Coronary artery (tissue), 2 donors: ENCODE results near the gene RASD2.

Experiments used
- DNase-seq: peaks from one replicate; pipeline ENCODE4 v3.0.0-alpha.2; 2017; ENCODE audit warnings: low spot score
- H3K27ac ChIP-seq, 2 donors: fragments of 200-600 bp; sonication (generic); one replicate each; pipeline ENCODE4 v1.5.1; 2016 to 2019
- H3K4me3 ChIP-seq: fragments of 200-600 bp; sonication (generic); 2 replicates; pipeline ENCODE4 v1.5.1; 2016; ENCODE audit warnings: mild to moderate bottlenecking, moderate library complexity
- TF ChIP-seq, protein P1 (sequence below): fragments of 200-600 bp; sonication (generic); IDR thresholded peaks from one replicate; pipeline ENCODE4 v1.5.1; 2019; ENCODE audit warnings: antibody characterized with exemption

The RASD2 gene

DNA sequence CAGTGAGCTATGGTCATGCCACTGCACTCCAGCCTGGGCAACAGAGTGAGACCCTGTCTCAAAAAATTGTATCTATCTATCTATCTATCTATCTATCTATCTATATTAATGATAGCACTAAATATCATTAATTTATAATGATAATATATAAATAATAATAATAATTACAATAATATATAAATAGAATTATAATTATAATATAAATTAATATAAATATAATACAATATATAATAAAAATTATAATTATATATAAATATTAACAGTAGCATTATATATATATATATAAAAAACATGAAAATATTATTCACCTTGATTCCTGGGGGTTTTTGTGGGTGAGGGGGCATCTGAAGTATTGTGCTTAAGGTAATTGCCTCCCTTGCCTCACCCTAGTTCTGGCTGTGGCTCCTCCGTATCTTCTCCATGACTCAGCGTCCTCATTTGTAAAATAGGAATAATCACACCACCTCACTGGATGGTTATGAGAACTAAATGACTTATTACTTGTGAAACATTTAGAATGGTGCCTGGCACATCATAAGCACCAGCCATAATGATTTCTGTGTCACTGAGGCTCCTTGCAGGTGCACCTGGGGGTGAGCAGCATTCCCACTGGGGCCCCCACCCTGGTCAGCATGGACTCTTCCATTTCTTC lies 18.8 kb downstream of the RASD2 start:
- DNase-seq = no peak
- Histone ChIP-seq H3K4me3 (no peak overlapping the region), H3K27ac (no peak overlapping the region)
- TF ChIP-seq, protein P1, sequence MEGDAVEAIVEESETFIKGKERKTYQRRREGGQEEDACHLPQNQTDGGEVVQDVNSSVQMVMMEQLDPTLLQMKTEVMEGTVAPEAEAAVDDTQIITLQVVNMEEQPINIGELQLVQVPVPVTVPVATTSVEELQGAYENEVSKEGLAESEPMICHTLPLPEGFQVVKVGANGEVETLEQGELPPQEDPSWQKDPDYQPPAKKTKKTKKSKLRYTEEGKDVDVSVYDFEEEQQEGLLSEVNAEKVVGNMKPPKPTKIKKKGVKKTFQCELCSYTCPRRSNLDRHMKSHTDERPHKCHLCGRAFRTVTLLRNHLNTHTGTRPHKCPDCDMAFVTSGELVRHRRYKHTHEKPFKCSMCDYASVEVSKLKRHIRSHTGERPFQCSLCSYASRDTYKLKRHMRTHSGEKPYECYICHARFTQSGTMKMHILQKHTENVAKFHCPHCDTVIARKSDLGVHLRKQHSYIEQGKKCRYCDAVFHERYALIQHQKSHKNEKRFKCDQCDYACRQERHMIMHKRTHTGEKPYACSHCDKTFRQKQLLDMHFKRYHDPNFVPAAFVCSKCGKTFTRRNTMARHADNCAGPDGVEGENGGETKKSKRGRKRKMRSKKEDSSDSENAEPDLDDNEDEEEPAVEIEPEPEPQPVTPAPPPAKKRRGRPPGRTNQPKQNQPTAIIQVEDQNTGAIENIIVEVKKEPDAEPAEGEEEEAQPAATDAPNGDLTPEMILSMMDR = no peak

DNA sequence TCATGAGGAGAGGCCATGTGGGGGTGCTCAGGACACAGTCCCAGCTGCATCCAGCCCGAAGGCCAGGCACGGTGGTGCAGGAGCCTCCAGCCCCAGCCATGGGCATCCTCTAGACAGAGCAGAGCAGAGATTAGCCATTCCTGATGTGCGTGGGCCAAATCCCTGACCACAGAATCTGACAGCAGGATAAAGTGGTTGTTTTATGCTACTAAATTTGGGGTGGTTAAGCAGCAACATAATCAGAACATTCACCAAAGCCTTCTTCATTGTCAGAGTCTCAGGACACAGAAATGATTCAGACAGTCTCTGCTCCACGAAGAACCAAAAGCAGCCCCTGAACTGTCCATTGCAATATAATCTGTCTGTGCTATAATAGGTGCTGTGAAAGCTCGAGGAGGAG lies 19.7 kb downstream of the RASD2 start:
- Histone ChIP-seq H3K27ac (no peak overlapping the region), H3K4me3 (no peak overlapping the region)
- no peak for DNase-seq
- TF ChIP-seq, protein P1 = no peak

DNA sequence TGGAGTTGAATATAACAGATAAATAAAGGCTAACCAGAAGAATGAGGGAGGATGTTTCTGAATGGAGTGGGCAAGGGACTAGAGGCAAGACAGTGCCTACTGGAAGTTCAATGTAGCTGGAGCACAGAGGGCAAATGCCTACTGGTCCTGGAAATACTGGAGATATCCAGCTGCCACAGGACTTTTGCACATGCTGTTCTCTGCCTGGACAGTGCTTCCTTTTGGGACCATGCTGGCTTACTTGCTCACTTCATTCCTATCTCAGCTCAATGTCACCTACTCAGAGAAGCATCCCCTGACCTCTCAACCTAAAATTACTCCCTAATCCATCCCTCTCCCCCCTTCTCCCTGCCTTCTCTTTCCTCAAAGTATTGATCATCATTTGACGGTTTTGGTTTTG lies 20.2 kb downstream of the RASD2 start:
- Histone ChIP-seq H3K4me3 (no peak overlapping the region), H3K27ac (no peak overlapping the region)
- no peak for DNase-seq
- TF ChIP-seq, protein P1 = no peak

DNA sequence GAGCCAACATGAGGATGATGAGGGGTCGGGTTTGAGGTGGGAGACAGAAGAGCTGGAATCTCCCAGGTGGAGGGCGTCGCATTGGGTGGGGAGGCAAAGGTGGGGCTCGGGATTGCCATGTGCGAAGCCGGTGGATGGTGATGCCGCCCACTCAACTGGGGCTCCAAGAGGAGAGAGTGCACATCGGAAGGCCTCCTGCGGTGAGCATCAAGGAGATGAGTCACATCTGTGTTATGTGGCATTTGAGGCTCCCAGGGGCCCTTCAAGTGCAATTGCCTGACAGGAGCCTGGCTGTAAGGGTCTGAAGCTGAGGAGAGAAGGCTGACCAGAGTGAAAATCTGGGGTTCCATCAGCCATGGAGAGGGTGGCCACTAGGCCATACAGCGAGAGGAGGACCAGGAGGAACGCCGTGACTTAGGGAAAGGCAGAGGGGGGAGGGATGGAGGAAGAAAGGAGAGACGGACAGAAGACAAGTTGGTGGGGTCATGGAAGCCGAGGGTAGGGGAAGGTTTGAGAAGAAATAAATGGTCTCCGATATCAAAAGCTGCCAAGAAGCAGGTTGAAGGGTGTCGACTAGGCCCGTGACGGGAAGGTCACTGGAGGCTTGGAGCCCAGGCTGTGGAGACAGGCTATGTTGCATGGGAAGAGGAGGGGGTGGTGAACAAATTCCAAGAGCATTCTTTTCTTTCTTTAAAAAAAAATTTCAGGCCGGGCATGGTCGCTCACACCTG lies 21.3 kb downstream of the RASD2 start:
- H3K27ac ChIP-seq = no peak overlapping the region
- TF ChIP-seq, protein P1 = no peak
- no peak for DNase-seq
- H3K4me3 ChIP-seq = no peak overlapping the region

DNA sequence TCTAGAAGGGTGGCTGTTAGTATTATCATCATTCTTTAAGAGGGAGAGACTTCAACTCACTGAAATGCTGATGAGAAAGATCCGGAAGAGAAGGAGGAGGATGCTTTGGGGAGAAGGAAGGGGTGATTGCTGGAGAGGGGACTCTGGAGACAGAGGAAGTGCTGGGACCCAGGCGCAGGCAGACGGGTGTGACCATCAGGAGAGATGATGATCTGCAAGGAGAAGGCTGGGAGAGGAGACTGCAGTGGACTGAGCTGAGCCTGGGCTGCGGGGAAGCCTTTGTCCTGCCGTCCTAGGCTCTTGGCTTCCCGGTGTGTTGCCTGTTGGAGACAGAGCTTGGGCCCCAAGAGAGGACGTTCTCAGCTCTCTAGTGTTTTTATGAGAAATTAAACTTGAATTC lies 22.6 kb downstream of the RASD2 start:
- TF ChIP-seq, protein P1 = no peak
- no peak overlapping the region for H3K4me3 ChIP-seq
- H3K27ac ChIP-seq = no peak overlapping the region

DNA sequence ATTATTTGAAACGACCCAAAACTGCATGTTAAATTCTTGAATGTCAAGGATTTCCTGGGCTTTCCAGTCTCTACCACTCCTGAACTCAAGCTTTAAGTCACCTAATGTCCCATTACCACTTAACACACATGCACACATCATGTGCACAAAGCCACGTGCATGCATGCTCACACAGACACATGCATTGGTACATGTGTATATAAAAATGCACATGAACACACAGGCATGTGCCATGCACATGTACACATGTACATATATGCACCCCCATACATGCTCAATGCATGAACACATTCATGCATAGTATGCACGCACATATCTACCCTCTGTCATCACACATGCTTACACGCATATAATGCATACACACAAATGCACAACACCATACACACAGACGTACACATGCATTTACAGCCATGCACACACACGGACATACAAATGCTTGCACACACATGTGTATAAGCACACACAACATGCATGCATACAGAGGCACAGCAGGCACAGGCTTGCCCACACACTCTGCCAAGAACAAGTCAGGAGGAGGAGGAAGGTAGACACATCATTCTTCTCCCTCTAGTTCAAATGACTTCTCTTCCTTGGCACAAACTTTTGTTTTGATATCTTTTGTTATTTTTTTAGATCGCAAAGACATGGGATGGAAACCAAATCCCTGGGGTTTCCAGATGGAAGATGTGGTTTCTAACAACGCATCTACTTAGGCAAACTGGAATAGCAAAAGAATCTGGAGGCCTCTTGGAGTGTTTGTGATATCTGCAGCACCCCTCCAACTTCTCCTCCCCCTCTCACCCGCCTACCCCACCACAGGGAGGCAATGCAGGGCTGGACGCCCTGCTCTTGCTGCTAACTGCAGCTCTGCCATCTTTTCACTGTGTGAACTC lies 24.6 kb downstream of the RASD2 start:
- no peak for DNase-seq
- TF ChIP-seq, protein P1 = no peak
- Histone ChIP-seq H3K27ac (no peak overlapping the region), H3K4me3 (no peak overlapping the region)

More for the DNA sequence above, 22.6 kb downstream of the RASD2 start:
- no peak for DNase-seq
